Loucy (cell line): ENCODE measurements around the gene SEC16B.

ENCODE experiments used
- H2AFZ ChIP-seq: fragments of 200-600 bp; sonication (generic); 2 replicates; pipeline ENCODE4 v1.6.0; 2016; ENCODE audit warnings: antibody characterized with exemption, mild to moderate bottlenecking, low read length, moderate library complexity
- H3F3A ChIP-seq: fragments of 200-600 bp; 2 replicates; pipeline ENCODE4 v1.6.0; 2016; ENCODE audit warnings: antibody characterized with exemption, low read depth, mild to moderate bottlenecking
- H3K27me3 ChIP-seq: fragments of 200-600 bp; sonication (generic); 2 replicates; pipeline ENCODE4 v1.6.1; 2014; ENCODE audit warnings: low read length, mild to moderate bottlenecking; ENCODE audit not compliant: insufficient read depth, poor library complexity, severe bottlenecking
- H3K36me3 ChIP-seq: fragments of 200-600 bp; sonication (generic); 2 replicates; pipeline ENCODE4 v1.6.1; 2016; ENCODE audit warnings: low read length; ENCODE audit not compliant: insufficient read depth
- H3K4me1 ChIP-seq: fragments of 200-600 bp; sonication (generic); 2 replicates; pipeline ENCODE4 v1.5.1; 2014; ENCODE audit warnings: low read length, mild to moderate bottlenecking; ENCODE audit not compliant: insufficient read depth, poor library complexity, severe bottlenecking
- H3K4me2 ChIP-seq: fragments of 200-600 bp; sonication (generic); 2 replicates; pipeline ENCODE4 v1.6.0; 2014; ENCODE audit warnings: antibody characterized with exemption, low read length, low read depth, mild to moderate bottlenecking; ENCODE audit not compliant: poor library complexity, severe bottlenecking
- H3K4me3 ChIP-seq: fragments of 200-600 bp; sonication (generic); 2 replicates; pipeline ENCODE4 v1.5.1; 2014; ENCODE audit warnings: low read length, mild to moderate bottlenecking, mixed read lengths; ENCODE audit not compliant: poor library complexity, severe bottlenecking
- H3K79me2 ChIP-seq: fragments of 200-600 bp; sonication (generic); 2 replicates; pipeline ENCODE4 v1.6.1; 2014; ENCODE audit warnings: low read length; ENCODE audit not compliant: insufficient read depth
- H3K9ac ChIP-seq: fragments of 200-600 bp; sonication (generic); 2 replicates; pipeline ENCODE4 v1.6.0; 2014; ENCODE audit warnings: mild to moderate bottlenecking, low read depth, low read length, moderate library complexity; ENCODE audit not compliant: poor library complexity, severe bottlenecking
- H3K9me2 ChIP-seq: fragments of 200-600 bp; sonication (generic); replicated peaks from 2 replicates; pipeline ENCODE4 v1.6.1; 2016; ENCODE audit warnings: low read depth, low read length, mixed read lengths
- H3K9me3 ChIP-seq: fragments of 200-600 bp; sonication (generic); 2 replicates; pipeline ENCODE4 v1.6.1; 2014; ENCODE audit warnings: mild to moderate bottlenecking, antibody characterized with exemption, low read length, low read depth; ENCODE audit not compliant: insufficient read depth
- H4K20me1 ChIP-seq: fragments of 200-600 bp; sonication (generic); 2 replicates; pipeline ENCODE4 v1.6.0; 2014; ENCODE audit warnings: antibody characterized with exemption, low read length, mild to moderate bottlenecking; ENCODE audit not compliant: insufficient read depth, poor library complexity, severe bottlenecking
- CTCF ChIP-seq: fragments of 200-600 bp; sonication (generic); conservative IDR thresholded peaks from 2 replicates; pipeline ENCODE4 v1.5.1; 2014; ENCODE audit warnings: mild to moderate bottlenecking, antibody characterized with exemption, low read length
- EZH2phosphoT487 ChIP-seq: fragments of 200-600 bp; IDR thresholded peaks from 2 replicates; pipeline ENCODE4 v1.6.1; 2018; ENCODE audit warnings: antibody characterized with exemption, mild to moderate bottlenecking, moderate library complexity, borderline replicate concordance

SEC16B gene

DNA sequence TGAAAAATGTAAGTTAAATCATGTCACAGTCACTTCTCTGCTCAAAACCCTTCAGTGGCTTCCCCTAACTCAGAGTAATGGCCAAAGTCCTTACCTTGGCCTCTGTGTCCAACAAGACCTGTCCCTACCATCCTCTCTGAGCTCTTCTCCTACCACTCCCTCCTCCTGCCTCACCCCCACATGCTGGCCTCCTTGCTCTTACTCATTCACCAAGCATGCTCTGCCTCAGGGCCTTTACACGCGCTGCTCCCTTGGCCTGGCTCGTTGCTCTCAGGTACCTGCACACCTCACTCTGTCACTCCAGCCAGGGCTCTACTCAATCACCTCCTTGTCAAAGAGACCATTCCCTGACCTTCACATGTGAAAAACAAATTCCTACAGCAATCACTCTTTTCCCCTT, 54.2 kb downstream of the SEC16B start:
- Histone ChIP-seq H3F3A (no peaks in the 10 kb centered on the region), H3K9me2 (no peaks in the 10 kb centered on the region), H3K9ac (no peak overlapping the region), H3K4me2 (no peak overlapping the region), H4K20me1 (no peaks in the 10 kb centered on the region), H3K27me3 (no peaks in the 10 kb centered on the region), H3K36me3 (no peaks in the 10 kb centered on the region), H3K4me3 (no peak overlapping the region), H3K9me3 (no peaks in the 10 kb centered on the region), H2AFZ (no peak overlapping the region), H3K79me2 (no peaks in the 10 kb centered on the region), H3K4me1 (no peaks in the 10 kb centered on the region)
- no peak for TF ChIP-seq CTCF
- TF ChIP-seq EZH2phosphoT487: no peak

- Histone ChIP-seq H3K9me2 (no peaks in the 10 kb centered on the region), H3K79me2 (no peaks in the 10 kb centered on the region), H3K4me3 (no peak overlapping the region), H3K9me3 (no peaks in the 10 kb centered on the region), H3K36me3 (no peaks in the 10 kb centered on the region), H3K4me1 (no peaks in the 10 kb centered on the region), H3K9ac (no peak overlapping the region), H3K27me3 (no peaks in the 10 kb centered on the region), H2AFZ (no peak overlapping the region), H3F3A (no peaks in the 10 kb centered on the region), H3K4me2 (no peak overlapping the region), H4K20me1 (no peaks in the 10 kb centered on the region)
- no peak for TF ChIP-seq EZH2phosphoT487
- no peak for TF ChIP-seq CTCF
Observed at GRCh38 chr1:177914603-177915002, 55.3 kb downstream of the SEC16B start.

DNA sequence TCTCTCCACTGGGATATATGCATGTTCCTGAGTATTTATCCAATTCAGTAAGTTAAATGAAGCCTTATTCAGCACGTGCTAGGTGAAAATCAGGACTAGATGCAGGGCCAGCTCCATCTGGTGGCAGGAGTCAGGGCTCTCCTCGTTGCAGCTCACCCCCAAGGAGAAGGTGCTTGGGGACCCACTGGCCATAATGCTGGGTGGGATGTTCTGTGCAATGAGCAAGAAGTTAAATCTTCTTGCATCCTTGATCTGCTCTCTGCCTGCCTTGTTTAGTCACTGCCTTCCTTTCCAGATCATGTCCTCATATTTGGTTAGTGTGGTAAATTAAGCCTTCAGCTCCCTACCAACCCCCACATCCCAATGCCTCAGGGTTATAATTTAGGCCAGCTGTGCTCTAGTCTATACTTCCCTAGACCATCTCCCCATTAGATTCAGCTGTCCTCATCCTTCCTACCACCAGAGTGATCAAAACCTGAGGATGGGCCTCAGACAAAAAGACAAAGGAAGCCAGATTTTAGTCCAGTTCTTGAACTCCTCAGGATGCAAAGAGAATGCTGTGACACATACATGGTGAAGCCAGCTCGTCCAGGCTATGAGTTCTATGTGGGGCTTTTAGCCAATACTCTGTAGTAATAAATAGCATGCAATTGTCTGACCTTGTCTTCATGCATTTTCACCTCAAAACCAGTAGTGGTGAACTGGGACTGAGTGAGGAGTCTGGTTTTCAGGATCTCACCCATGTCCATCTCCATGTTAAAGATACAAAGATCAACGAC, 55.9 kb downstream of the SEC16B start:
- Histone ChIP-seq H2AFZ (no peak overlapping the region), H3K4me2 (no peak overlapping the region), H3K36me3 (no peaks in the 10 kb centered on the region), H3K27me3 (no peaks in the 10 kb centered on the region), H3K9me2 (no peaks in the 10 kb centered on the region), H3F3A (no peaks in the 10 kb centered on the region), H3K4me1 (no peaks in the 10 kb centered on the region), H3K79me2 (no peaks in the 10 kb centered on the region), H3K9me3 (no peaks in the 10 kb centered on the region), H3K9ac (no peak overlapping the region), H4K20me1 (no peaks in the 10 kb centered on the region), H3K4me3 (no peak overlapping the region)
- peak; percentile 55 for TF ChIP-seq CTCF
- no peak for TF ChIP-seq EZH2phosphoT487
